ENCODE measurements around the gene MPZL1. TPM values are rescaled to one million over a fixed set of nuclear protein-coding genes. Genes with fewer than 3 reads are reported as not detected.

Gene MPZL1
- total and polyA plus RNA-seq, 2 of the 13 experiments (the other 11 are each of a cell fraction or from before 2014, with no cell fraction given): 38.0 to 68.7 TPM

- TF ChIP-seq PHF21A (CRISPR knock-in tag; IDR thresholded peaks at IDR 0.05) (peak; percentile 15; the same call in 1 of the 2 replicates), GLI4 (CRISPR knock-in tag; IDR thresholded peaks at IDR 0.05; ENCODE audit: borderline replicate concordance) (no peak), ETV5 (CRISPR knock-in tag; IDR thresholded peaks at IDR 0.05; ENCODE audit: borderline replicate concordance) (no peak), ZBTB4 (CRISPR knock-in tag; IDR thresholded peaks at IDR 0.05; ENCODE audit: borderline replicate concordance) (no peak), NFIB (CRISPR knock-in tag; IDR thresholded peaks at IDR 0.05; ENCODE audit: borderline replicate concordance) (no peak), ZMYM4 (CRISPR knock-in tag; IDR thresholded peaks at IDR 0.05) (peak; percentile 48; the same call in 1 of the 2 replicates), CCDC6 (CRISPR knock-in tag; IDR thresholded peaks at IDR 0.05) (no peak), ZNF883 (CRISPR knock-in tag; IDR thresholded peaks at IDR 0.05; ENCODE audit: not compliant biosample characterization) (peak; percentile 8), KLF9 (CRISPR knock-in tag; IDR thresholded peaks at IDR 0.05; ENCODE audit: low read depth) (no peak), ZNF879 (CRISPR knock-in tag; IDR thresholded peaks at IDR 0.05) (no peak), BCL6 (CRISPR knock-in tag; IDR thresholded peaks at IDR 0.05) (0 out of 2 replicates have a peak, but pooled peaks have one; percentile 37), ZNF607 (CRISPR knock-in tag; IDR thresholded peaks at IDR 0.05; ENCODE audit: borderline replicate concordance) (no peak), CBFB (CRISPR knock-in tag; IDR thresholded peaks at IDR 0.05) (peak; percentile 43; the same call in 1 of the 2 replicates), ZIK1 (CRISPR knock-in tag; IDR thresholded peaks at IDR 0.05; ENCODE audit: borderline replicate concordance, low read depth) (peak; percentile 91; the same call in 1 of the 2 replicates), NBN (conservative IDR thresholded peaks at IDR 0.05) (no peak), NCOA5 (CRISPR knock-in tag; IDR thresholded peaks at IDR 0.05) (no peak), NFYC (CRISPR knock-in tag; IDR thresholded peaks at IDR 0.05) (peak; percentile 99), HNRNPLL (IDR thresholded peaks at IDR 0.05; ENCODE audit: low read depth, low read length, poor library complexity, severe bottlenecking) (peak; percentile 23), ZFP91 (CRISPR knock-in tag; IDR thresholded peaks at IDR 0.05; ENCODE audit: borderline replicate concordance) (no peak), ZMAT5 (CRISPR knock-in tag; IDR thresholded peaks at IDR 0.05; ENCODE audit: borderline replicate concordance, low read depth) (no peak), ZNF503 (CRISPR knock-in tag; IDR thresholded peaks at IDR 0.05) (peak; percentile 38; the same call in 1 of the 2 replicates), ATF4 (CRISPR knock-in tag; IDR thresholded peaks at IDR 0.05) (no peak)
Observed at GRCh38 chr1:167721617-167722151, at the start of gene MPZL1 (continued).
